ENCODE data around the gene PUM2. TPM values are rescaled to one million over a fixed set of nuclear protein-coding genes. Genes with fewer than 3 reads are reported as not detected.

The PUM2 gene
- total and polyA plus RNA-seq, 2 of the 13 experiments (the other 11 are each of a cell fraction or from before 2014, with no cell fraction given), result 69.6 to 69.8 TPM

DNA sequence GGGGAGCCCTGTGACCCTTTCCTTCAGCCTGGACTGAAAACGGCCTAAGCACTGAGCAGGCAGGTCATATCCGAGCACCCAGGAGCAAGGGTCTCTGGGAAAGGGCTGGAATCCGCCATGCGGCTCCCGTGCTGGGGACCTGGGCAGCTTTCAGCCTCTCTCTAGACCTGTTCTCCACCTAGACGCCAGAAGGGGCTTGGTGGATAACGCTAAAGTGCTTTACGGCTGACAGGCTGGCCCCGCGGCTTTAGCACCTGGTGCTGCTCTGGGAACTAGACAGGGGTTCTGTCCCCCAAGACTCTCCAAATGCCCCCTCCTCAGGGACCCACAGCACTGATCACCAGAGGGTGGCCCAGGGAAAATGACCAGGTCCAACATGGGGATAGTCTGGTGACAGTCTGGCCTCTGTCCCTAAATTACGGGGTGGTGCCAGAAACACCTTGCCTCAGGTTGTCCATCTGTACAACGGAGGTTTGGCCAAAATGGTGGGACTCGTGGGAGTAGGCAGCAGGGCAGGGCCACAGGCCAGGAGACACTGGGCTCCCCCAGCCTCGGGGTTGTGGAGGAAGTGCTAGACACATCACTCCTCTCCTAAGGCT is 138.7 kb downstream of the PUM2 start:
- peaks cover 43% of the 10 kb centered on the region for H3K79me2 ChIP-seq (ENCODE audit: insufficient read depth, low read length)
- TF ChIP-seq, protein P1, sequence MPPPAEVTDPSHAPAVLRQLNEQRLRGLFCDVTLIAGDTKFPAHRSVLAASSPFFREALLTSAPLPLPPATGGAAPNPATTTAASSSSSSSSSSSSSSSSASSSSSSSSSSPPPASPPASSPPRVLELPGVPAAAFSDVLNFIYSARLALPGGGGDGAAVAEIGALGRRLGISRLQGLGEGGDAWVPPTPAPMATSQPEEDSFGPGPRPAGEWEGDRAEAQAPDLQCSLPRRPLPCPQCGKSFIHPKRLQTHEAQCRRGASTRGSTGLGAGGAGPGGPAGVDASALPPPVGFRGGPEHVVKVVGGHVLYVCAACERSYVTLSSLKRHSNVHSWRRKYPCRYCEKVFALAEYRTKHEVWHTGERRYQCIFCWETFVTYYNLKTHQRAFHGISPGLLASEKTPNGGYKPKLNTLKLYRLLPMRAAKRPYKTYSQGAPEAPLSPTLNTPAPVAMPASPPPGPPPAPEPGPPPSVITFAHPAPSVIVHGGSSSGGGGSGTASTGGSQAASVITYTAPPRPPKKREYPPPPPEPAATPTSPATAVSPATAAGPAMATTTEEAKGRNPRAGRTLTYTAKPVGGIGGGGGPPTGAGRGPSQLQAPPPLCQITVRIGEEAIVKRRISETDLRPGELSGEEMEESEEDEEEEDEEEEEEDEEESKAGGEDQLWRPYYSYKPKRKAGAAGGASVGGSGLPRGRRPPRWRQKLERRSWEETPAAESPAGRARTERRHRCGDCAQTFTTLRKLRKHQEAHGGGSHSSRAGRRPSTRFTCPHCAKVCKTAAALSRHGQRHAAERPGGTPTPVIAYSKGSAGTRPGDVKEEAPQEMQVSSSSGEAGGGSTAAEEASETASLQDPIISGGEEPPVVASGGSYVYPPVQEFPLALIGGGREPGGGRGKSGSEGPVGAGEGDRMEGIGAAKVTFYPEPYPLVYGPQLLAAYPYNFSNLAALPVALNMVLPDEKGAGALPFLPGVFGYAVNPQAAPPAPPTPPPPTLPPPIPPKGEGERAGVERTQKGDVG (CRISPR knock-in tag; IDR thresholded peaks at IDR 0.05; ENCODE audit: borderline replicate concordance), result 0 out of 2 replicates have a peak, but pooled peaks have one; percentile 33
- TF ChIP-seq ZNF564 (CRISPR knock-in tag; IDR thresholded peaks at IDR 0.05) (no peak), KDM6A (CRISPR knock-in tag; IDR thresholded peaks at IDR 0.05; ENCODE audit: low read depth) (no peak), ZNF687 (CRISPR knock-in tag; IDR thresholded peaks at IDR 0.05) (peak; percentile 43), GMEB2 (CRISPR knock-in tag; IDR thresholded peaks at IDR 0.05; ENCODE audit: low read depth) (no peak), ZNF839 (CRISPR knock-in tag; IDR thresholded peaks at IDR 0.05; ENCODE audit: borderline replicate concordance) (0 out of 2 replicates have a peak, but pooled peaks have one; percentile 34), FOXK1 (CRISPR knock-in tag; IDR thresholded peaks at IDR 0.05; ENCODE audit: borderline replicate concordance, low read depth) (no peak), TAF1 (CRISPR knock-in tag; IDR thresholded peaks at IDR 0.05) (0 out of 2 replicates have a peak, but pooled peaks have one; percentile 4), AGO2 (optimal IDR thresholded peaks at IDR 0.05; ENCODE audit: low read depth, low read length) (peak; percentile 48), ZNF446 (CRISPR knock-in tag; IDR thresholded peaks at IDR 0.05) (no peak; the same call in 1 of the 2 replicates), ZFX (CRISPR knock-in tag; IDR thresholded peaks at IDR 0.05; ENCODE audit: low read depth) (0 out of 2 replicates have a peak, but pooled peaks have one; percentile 2)
- TF ChIP-seq, protein P2, sequence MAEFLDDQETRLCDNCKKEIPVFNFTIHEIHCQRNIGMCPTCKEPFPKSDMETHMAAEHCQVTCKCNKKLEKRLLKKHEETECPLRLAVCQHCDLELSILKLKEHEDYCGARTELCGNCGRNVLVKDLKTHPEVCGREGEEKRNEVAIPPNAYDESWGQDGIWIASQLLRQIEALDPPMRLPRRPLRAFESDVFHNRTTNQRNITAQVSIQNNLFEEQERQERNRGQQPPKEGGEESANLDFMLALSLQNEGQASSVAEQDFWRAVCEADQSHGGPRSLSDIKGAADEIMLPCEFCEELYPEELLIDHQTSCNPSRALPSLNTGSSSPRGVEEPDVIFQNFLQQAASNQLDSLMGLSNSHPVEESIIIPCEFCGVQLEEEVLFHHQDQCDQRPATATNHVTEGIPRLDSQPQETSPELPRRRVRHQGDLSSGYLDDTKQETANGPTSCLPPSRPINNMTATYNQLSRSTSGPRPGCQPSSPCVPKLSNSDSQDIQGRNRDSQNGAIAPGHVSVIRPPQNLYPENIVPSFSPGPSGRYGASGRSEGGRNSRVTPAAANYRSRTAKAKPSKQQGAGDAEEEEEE (CRISPR knock-in tag; IDR thresholded peaks at IDR 0.05; ENCODE audit: borderline replicate concordance), result peak; percentile 39; the same call in 1 of the 2 replicates

More for the DNA sequence above, 138.7 kb downstream of the PUM2 start:
- Histone ChIP-seq H3K27me3 (ENCODE audit: control insufficient read depth in 1 of 2, insufficient read depth in 2 of 2, low read length in 2 of 2) (no peaks in the 10 kb centered on the region), H4K20me1 (ENCODE audit: insufficient read depth, low read length) (no peaks in the 10 kb centered on the region), H3K4me2 (ENCODE audit: low read depth, low read length) (no peak overlapping the region), H3K4me1 (ENCODE audit: insufficient read depth, low read length) (peaks cover 100% of the 10 kb centered on the region), H2AFZ (ENCODE audit: low read length) (no peak overlapping the region), H3K36me3 (replicated peaks in 1 of 2; ENCODE audit: control insufficient read depth in 1 of 2, insufficient read depth in 2 of 2, low read length in 2 of 2) (no peaks in the 10 kb centered on the region; a peak in 1 of 5 replicates), H3K4me3 (replicated peaks in 1 of 3; ENCODE audit: insufficient read depth in 1 of 3, low read depth in 2 of 3, low read length in 3 of 3) (no peak overlapping the region), H3K9ac (ENCODE audit: insufficient read depth, low read depth, low read length) (no peak overlapping the region), H3K9me3 (ENCODE audit: low read length) (no peaks in the 10 kb centered on the region), H3K27ac (ENCODE audit: extremely low read length, insufficient read depth, low read length) (peak overlapping the region; percentile 83)
- ATAC-seq (no peak), DNase-seq (ENCODE audit: low spot score) (no peak), FAIRE-seq (no peak)
- CTCF ChIA-PET (ENCODE audit: low intra/inter-chr PET ratio, low total read pairs), result no interaction called here
- in situ Hi-C loops (cut with HindIII; ENCODE audit: extremely low pct_ligation_motif_present, low pct_unique_long_range_greater_than_20kb) (no loop called here), intact Hi-C loops (cut with micrococcal nuclease; ENCODE audit: unreplicated experiment) (loop anchor here (2.0 kb wide), 2 partner anchors 15 to 21 kb away; no protein-coding TSS in a partner anchor)
- 94% methylated on average over 13 of the region's 14 CpGs for WGBS (ENCODE audit: low lambda C conversion rate)
- POLR2A ChIA-PET, result interaction anchor here (0.7 to 3.3 kb wide), 5 partner anchors 7 to 161 kb away, joined by 3 to 59 read pairs (median 5); partner anchors contain the start of gene SDC1
- BruUV-seq (replicated peaks), result no TSS peak
